SHP77 (cell line): ENCODE data around the gene PSRC1.
"Not testable (repeated sequence)": the region's sequence is repeated elsewhere in the genome, so short reads cannot be mapped to it uniquely, and the experiment has no call there.

Experiments used
- DNase-seq, 2 experiments: peaks; one replicate each; lab custom pipeline; 2025; lab: John Stamatoyannopoulos, UW

The PSRC1 gene

GRCh38 chr1:109282952-109283747 is at the start of gene PSRC1:
PSRC1 (minus strand) TSS chr1:109283145.
- DNase-seq = peak; percentile 96 to 97

GRCh38 chr1:109331113-109331512 is 48.2 kb upstream of the PSRC1 start:
- DNase-seq = no peak

- DNase-seq = no peak
Measured at GRCh38 chr1:109327285-109327684, 44.3 kb upstream of the PSRC1 start.

- no peak for DNase-seq
Measured at GRCh38 chr1:109322974-109323373, 40.0 kb upstream of the PSRC1 start.

- DNase-seq = no peak
Measured at GRCh38 chr1:109319114-109319513, 36.2 kb upstream of the PSRC1 start.

GRCh38 chr1:109316506-109316905 is 33.6 kb upstream of the PSRC1 start:
- no peak for DNase-seq

GRCh38 chr1:109315288-109315687 is 32.3 kb upstream of the PSRC1 start:
- no peak for DNase-seq

- no peak for DNase-seq
Measured at GRCh38 chr1:109314795-109315194, 31.9 kb upstream of the PSRC1 start.

- DNase-seq = no peak
Measured at GRCh38 chr1:109312978-109313775, 30.2 kb upstream of the PSRC1 start.

GRCh38 chr1:109312246-109312645 is 29.3 kb upstream of the PSRC1 start:
- no peak for DNase-seq

GRCh38 chr1:109309347-109309746 is 26.4 kb upstream of the PSRC1 start:
- DNase-seq = no peak

GRCh38 chr1:109307274-109308021 is 24.5 kb upstream of the PSRC1 start:
- peak; percentile 43 to 62 for DNase-seq

GRCh38 chr1:109306832-109307273 is 23.9 kb upstream of the PSRC1 start, which contains the start of gene MYBPHL:
MYBPHL (minus strand) TSS chr1:109307011; CDS start chr1:109306991, 20 bp downstream.
- peak; percentile 29 to 43 for DNase-seq

- DNase-seq = not testable (repeated sequence)
Measured at GRCh38 chr1:109305991-109306390, 23.0 kb upstream of the PSRC1 start.

- DNase-seq = no peak
Measured at GRCh38 chr1:109304226-109304920, 21.4 kb upstream of the PSRC1 start.

GRCh38 chr1:109301874-109302273 is 18.9 kb upstream of the PSRC1 start:
- DNase-seq = no peak

GRCh38 chr1:109300650-109301151 is 17.8 kb upstream of the PSRC1 start:
- DNase-seq = no peak

GRCh38 chr1:109299558-109300343 is 16.8 kb upstream of the PSRC1 start:
- no peak for DNase-seq

GRCh38 chr1:109298666-109299557 is 16.0 kb upstream of the PSRC1 start:
- peak; percentile 15 to 66 for DNase-seq
